Activated CD4-positive, alpha-beta T cell treated with anti-CD3 and anti-CD28 coated beads, Interleukin-2, amount 50 U/mL, for 16 hours (primary cell): Measurements from ENCODE around the gene ZNF284.
"Not testable (repeated sequence)": the region's sequence is repeated elsewhere in the genome, so short reads cannot be mapped to it uniquely, and the experiment has no call there.

Experiments used
- DNase-seq: peaks from one replicate; pipeline ENCODE4 v3.0.0-alpha.2; 2020

The ZNF284 gene

GRCh38 chr19:44112802-44113137 lies 40.8 kb downstream of the ZNF284 start:
- DNase-seq = no peak

- DNase-seq = peak; percentile 96
Measured at GRCh38 chr19:44113138-44113783, 41.3 kb downstream of the ZNF284 start, which contains the start of gene ZNF225. Gene ZNF225, plus strand, starts transcription at chr19:44113399. Its CDS starts 2,429 bp downstream, at chr19:44115828.

GRCh38 chr19:44113784-44114390 lies 41.9 kb downstream of the ZNF284 start:
- no peak for DNase-seq

GRCh38 chr19:44121162-44121561 lies 49.2 kb downstream of the ZNF284 start:
- not testable (repeated sequence) for DNase-seq

GRCh38 chr19:44131955-44132354 lies 60.0 kb downstream of the ZNF284 start:
- no peak for DNase-seq
